ENCODE data around the gene CELSR2.

Gene CELSR2

DNA sequence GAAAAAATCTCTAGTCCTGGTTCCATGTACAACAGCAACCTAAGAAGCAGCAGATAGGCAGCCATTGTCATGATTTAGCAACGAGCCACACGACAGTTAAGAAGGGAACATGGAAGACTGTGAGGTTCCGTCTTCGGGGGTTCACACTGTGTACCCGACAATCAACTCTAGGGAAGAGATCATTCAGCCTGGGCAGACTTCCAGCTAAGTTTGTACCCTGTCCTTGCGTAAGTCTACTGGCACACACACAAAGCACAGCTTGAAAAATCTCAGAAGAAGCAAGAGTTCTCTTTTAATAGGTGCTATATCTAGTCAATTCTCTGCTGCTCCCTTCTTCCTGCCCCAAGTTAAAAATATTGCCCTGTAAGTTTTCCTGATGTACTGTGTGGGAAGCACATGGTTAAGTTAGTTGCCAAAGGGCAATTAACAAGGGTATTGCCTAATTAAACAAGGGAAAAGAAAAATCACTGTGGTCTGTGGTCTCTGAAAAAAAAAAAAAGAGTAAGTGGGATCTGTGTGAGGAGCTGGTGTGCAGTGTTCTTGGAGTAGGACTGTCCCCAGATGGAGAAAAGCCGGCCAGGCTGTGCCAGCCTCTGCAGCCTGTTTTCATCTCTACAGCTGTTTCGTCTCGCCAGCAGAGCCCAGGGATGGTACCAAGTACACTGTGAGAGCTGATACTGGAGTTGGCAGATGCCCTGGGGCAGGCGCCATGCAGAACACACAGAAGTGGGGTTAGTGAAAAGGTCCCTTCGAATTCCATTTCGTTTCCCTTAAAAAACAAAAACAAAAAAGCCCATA is 63.8 kb downstream of the CELSR2 start:
- no peak for DNase-seq

DNA sequence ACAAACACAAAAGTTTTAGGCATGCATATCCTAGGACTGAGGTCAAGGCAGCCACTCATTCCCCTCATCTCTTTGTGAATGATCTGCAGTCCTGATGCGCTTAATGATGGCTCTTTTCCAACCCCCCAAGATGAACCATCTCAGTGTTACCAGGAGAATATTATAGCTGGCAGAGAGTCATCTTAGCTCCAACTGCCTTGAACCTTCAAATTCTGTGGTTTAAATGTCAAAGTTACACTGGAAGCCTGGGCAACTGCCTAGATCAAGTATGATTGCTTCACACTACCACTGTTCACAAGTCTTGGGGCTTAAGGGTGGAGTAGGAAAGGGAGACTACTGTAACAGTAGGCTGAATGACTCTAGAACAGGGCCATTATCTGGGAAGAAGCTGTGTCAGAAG is 65.5 kb downstream of the CELSR2 start:
- DNase-seq = no peak

DNA sequence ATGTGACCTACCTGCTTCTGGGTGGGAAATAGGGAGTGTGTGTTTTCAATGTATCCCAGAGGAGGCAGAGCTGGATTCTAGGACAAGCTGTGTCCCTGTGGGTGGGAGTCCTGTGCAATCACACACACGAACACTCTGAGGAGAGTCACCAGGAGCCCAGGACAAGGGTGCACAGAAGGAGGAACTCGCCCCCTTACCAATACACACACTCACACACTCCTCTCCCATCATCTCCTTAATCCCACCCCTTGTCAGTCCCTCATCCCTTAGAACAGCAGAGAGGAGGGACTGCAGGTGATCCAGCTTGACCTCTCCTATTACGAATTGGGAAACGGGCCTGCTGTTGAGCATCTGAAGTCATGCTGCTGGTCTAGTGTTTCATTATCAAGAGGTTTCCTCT is 65.9 kb downstream of the CELSR2 start:
- DNase-seq = no peak

- no peak for DNase-seq
These were observed 67.2 kb downstream of the CELSR2 start for GRCh38 chr1:109316506-109316905.

DNA sequence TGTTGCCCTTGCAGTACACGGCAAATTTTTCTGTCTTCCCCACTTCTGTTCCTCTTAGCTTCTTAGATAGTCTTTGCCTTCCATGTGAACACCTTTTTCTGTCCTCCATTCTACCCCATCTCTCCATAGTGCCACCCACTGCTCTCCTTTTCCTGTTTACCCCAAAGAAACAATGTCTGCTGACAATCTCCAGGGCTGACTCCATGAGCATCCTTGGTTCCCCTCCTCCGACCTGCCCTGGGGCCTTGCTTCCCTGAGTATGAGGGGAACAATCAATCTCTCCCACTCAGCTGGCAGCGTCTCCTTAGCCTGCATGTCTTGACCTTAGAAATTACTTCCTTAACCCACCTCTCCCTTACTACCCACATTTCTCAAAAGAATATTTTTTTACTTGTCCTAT is 69.8 kb downstream of the CELSR2 start:
- no peak for DNase-seq

GRCh38 chr1:109322974-109323373 is 73.6 kb downstream of the CELSR2 start:
- no peak for DNase-seq

All from activated T-cell treated with anti-CD3 and anti-CD28 coated beads, Interleukin-2, amount 50 U/mL, for 1 hour (primary cell).